Activated CD4-positive, alpha-beta T cell treated with anti-CD3 and anti-CD28 coated beads for 4 hours (primary cell): Measurements from ENCODE around the gene THG1L.

Experiments used
- DNase-seq, 2 donors: peaks; one replicate each; pipeline ENCODE4 v3.0.0-alpha.2; 2020

The THG1L gene

DNA sequence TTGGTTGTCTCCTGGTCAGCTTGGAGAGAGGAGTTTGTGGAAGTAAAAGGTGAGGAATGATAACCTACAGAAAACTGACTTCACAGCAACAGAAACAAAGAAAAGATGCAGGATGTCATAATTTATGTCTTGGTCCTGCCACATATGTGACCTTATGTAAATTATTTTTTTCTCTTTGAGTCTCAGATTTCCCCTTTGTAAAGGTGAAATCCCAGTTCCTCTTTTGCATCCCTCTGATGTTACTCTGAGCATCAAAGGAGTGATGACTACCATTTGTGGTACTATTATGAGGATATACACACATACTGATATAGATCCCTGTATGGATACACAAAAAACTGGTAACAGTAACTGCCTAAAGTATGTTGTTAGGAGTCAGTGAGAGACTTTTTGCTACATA is 1.4 kb upstream of the THG1L start:
- DNase-seq = no peak

- DNase-seq = no peak
Measured at GRCh38 chr5:157730900-157731271, 334 bp upstream of the THG1L start.

GRCh38 chr5:157732130-157732514 is 902 bp downstream of the THG1L start:
- DNase-seq = no peak

DNA sequence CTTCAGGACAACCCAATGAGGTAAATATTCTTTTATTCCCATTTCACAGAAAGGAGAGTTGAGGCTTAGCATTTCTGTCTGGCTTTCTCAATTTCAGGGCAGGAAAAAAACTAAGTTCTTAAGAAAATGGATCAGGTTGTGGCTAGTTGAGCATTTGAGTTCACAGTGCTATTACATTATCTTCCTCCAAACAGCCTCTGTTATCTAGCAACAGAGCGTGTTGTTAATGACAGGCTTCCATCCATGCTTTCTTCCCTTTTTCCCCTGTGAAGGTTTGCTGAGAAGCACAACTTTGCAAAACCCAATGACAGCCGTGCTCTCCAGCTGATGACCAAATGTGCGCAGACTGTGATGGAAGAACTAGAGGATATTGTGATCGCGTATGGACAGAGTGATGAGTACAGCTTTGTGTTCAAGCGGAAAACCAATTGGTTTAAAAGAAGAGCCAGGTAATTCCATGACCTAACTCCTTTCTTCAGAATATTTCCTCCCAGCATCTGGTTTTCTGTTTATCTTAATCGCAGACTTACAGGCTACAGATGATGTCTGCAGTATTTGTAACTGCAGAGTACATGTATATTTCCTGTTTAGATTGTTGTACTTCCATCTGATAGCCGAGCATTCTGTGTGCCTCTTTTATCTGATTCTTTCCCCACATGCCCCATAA is 1.5 kb downstream of the THG1L start:
- DNase-seq = no peak

GRCh38 chr5:157734436-157734835 is 3.2 kb downstream of the THG1L start:
- no peak for DNase-seq

DNA sequence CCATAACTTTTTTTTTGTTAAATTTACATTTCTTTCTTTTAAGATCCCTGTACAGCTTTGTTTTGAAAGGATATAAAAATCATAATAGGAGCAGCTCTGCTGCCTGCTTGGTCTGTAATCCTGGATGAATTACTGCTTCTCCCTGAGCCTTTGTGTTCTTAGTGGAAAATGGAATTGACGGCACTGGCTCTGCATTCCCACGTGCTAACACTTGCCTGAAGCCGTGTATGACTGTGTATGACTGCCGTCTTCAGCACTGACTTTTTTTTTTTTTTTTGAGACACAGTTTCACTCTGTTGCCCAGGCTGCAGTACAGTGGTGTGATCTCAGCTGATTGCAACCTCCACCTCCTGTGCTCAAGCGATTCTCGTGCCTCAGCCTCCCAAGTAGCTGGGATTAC is 4.8 kb downstream of the THG1L start:
- DNase-seq = no peak

GRCh38 chr5:157739388-157740228 is 8.4 kb downstream of the THG1L start:
- DNase-seq = no peak

- peak in 1 of 2 donors; percentile 13 for DNase-seq
Measured at GRCh38 chr5:157740229-157740610, 9.0 kb downstream of the THG1L start.

GRCh38 chr5:157741131-157741530 is 9.9 kb downstream of the THG1L start:
- DNase-seq = no peak

GRCh38 chr5:157743163-157744050 is 12.2 kb downstream of the THG1L start, which contains the start of gene LSM11:
TSS of gene LSM11 (plus strand) at chr5:157743712. CDS start at chr5:157743751, 39 bp downstream.
- peak; percentile 89 to 91 for DNase-seq

DNA sequence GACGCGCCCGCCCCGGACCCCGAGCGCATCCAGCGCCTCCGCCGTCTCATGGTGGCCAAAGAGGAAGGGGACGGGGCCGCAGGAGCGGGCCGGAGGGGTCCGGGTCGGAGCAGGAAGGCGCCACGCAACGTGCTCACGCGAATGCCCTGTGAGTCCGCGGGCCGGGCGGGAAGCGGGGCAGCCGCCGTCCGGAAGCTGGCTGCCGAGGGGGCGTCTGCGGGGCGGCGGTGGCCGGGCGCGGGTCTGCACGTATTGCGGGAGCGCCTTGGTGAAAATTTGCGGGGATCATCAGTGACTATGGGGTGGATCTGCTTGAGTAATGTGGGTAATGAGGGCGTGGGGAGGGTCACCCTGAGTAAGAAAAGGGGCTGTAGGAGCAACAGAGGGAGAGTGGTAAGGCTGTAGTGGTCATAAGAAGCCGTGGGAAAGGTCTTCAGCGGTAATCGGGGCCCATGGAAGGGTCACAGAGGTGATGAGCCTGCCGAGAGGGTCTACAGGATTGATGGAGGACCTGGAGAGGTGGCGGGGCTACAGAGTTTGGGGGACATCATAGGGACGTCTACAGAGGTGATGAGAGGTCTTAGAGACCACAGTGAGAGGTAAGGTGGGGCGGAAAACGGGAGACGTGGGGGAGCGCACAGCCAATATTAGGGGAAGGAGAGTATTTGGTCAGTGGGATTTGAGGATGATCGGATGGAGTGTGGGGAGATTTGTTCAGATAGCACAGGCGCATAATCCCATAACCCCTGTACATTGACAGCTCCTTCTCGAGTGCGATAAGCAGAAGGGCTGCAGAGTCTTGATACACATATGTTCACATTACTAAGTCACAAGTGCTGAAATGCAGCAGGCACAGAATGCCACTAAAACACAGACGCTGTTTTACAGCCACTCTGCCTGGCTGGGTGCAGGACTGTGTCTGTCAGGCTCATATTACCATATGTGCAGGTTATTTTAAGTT is 13.1 kb downstream of the THG1L start:
- DNase-seq = no peak

DNA sequence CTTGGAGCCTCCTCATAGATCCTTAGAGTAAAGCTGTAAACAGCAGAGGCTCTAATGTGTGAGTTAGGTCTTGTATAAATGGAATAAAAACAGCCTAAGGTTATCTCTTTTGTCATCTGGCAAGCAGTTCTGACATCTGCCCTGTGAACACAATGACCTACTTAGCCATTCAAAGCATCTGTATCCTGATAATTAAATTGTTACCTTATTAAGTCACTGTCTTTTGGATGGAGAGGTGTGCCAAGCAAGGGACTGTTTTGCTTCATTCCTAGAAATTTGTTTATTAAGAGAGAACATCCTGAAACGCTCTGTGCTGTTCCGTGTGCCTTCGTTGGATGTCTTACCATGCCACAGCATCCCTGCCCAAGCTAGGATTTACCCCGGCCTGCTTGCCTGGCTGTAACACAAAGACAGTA is 13.8 kb downstream of the THG1L start:
- DNase-seq = no peak

- no peak for DNase-seq
Measured at GRCh38 chr5:157747173-157747740, 16.0 kb downstream of the THG1L start.

DNA sequence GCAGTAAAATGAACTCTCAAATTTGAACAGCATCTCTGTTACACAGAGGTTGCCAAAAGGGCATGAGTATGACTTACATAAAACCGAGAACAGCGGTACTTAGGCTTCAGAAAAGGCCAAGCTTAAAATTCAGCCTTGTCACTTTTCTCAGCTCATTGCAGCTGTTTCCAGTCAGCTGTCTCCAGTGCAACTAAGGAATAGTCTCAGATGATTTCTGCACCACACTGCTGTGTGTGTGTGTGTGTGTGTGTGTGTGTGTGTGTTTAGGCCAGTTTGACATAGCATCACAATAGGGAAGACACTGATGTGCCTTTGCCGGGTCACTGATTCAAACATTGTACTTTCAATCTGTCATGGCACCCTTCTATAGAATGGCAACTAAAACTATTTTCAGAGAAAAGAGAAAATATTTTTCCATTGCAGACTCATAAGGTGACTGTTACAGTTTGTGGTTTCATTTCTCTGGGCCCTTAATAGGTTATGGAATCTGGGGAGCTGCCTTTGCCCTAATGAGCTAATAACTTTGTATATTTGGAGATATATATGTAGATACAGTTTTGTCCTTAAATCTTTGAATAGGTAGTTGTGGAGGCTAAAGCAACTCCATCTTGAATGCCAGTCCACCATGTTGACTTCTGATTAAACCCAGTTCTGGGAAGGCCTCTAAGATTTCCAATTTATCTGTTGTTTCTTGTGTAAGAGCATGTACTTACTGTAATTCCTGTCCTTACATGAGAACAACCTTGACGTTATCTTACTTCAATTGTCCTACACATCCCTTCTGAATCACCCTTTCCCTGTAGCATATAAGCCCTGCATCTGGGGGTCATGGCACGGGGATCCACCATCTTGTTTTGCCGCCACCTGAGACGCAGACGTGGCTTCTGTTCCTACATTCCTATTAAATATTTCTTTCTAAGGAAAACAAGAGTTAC is 16.8 kb downstream of the THG1L start:
- DNase-seq = no peak

DNA sequence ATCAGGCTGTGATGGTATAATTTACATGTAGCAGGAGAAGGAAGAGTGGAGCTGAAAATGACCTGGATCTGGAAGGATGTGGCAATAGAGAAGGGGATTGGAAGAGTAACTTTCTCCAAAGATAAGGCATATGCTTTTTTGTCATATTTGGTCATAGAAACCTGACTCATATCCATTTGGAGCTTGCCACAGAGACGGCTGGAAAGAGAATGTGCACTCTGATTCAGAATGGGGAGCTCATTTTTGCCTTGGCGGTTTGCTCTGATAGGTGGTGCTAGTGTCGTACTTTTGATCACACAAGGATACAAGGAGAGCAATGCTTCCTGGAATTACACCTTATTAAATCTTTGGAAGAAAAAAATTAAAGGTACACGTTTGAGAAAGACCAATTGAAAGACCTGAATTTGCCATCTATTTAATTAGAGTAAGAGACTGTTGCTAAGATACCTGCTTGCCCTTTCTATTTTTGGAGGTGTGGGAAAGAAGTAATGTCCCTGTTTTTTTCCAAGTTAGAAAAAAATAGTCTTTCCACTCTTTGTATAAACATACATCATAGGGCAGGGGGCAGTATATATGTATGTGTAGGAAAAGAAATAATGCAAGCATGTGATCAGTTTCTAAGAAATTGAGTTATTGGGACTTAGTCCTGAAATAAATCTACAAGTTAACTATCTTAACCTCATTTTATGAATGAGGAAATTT is 17.7 kb downstream of the THG1L start:
- no peak for DNase-seq

DNA sequence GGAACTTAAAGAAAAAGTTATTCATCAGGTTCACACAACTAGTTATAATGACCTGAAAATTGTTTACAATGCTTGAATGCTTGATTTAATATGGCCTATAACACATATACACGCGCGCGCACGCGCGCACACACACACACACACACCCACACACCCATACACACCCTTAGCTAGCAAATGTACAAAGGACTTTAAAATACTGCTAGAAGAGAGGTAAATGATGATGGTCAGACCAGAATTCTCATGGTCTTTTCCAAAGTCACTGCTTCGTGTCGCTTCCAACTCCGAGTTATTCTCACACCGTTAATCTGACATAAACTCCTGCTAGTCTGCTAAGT is 18.2 kb downstream of the THG1L start:
- no peak for DNase-seq

DNA sequence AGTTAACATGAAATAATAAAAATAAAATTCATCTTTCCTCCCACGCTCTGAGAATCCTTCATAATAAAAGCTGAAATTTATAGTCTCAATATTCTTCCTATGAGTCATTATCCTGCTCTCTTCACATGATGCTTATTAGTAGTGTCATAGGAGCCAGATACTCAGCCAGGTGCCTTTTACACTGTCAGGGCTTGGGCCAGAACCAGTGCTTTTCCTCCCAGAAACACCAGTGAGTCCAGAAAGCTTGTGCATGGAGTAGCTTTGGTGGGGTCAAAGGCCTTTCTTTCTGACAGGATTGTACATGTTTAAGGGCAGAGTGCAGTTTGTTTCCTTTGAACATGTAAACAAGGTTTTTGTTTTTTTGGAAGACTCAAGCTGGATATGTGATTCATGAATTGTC is 19.1 kb downstream of the THG1L start:
- no peak for DNase-seq

DNA sequence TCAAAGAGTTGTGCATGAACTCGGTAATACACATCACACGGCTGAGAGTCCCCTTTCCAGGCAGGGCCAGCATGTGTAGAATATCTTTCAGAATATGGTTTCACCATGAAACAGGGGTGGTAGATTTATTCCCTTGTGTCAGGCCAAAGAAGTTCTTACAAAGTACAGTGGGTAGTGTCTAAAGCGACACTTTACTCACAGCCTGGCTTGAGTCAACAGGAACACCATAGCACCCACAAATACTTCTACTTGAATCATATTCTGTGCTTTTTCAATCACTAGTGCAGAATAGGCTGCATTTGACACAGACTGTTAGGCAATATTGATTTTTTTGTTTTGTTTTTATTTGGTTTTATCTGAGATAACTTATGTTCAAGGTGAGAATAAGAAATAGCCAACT is 24.9 kb downstream of the THG1L start:
- no peak for DNase-seq

DNA sequence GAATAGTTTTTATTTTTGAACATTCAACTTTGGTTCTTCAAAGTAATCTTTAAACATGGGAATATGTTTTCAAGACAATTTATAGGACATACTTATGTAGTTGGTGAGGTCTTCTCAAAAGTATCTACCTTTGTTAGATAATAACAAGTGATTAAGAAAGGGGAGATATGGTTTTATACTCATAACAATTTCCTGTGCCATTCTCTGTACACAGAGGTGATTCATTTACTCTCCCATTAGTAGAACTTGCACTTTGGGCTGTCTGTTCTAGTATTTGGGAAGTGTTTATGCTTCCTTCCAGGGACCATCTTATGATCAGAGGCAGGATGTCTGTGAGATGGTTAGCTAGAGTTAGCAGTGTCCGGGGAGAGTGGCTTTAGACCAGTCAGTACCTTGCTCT is 27.5 kb downstream of the THG1L start:
- DNase-seq = no peak
